ENCODE results near the gene USP17L29. TPM values are rescaled to one million over a fixed set of nuclear protein-coding genes. Genes with fewer than 3 reads are reported as not detected.
A peak's percentile ranks its signal among the peaks of the same experiment; 100 is the strongest.
"Not testable (repeated sequence)": the region's sequence is repeated elsewhere in the genome, so short reads cannot be mapped to it uniquely, and the experiment has no call there.

Gene USP17L29
- not detected for total RNA-seq

- DNase-seq, result not testable (repeated sequence)
Measured at GRCh38 chr4:9353338-9353737, at the start of gene USP17L29. Gene USP17L29, plus strand, starts transcription at chr4:9353638. Its CDS starts 0 bp downstream, at chr4:9353638.

- not testable (repeated sequence) for DNase-seq
Measured at GRCh38 chr4:9324191-9324590, 29.2 kb upstream of the USP17L29 start.

GRCh38 chr4:9324865-9325264 lies 28.6 kb upstream of the USP17L29 start, which contains the start of gene USP17L24:
Gene USP17L24, plus strand, starts transcription at chr4:9325165. Its CDS starts 0 bp downstream, at chr4:9325165.
- not testable (repeated sequence) for DNase-seq

- DNase-seq, result not testable (repeated sequence)
Measured at GRCh38 chr4:9329611-9330010, 23.8 kb upstream of the USP17L29 start, which contains the start of gene USP17L25. Gene USP17L25, plus strand, starts transcription at chr4:9329911. Its CDS starts 0 bp downstream, at chr4:9329911.

GRCh38 chr4:9334358-9334757 lies 19.1 kb upstream of the USP17L29 start, which contains the start of gene USP17L26:
Gene USP17L26, plus strand, starts transcription at chr4:9334658. Its CDS starts 0 bp downstream, at chr4:9334658.
- DNase-seq, result not testable (repeated sequence)

- not testable (repeated sequence) for DNase-seq
Measured at GRCh38 chr4:9339103-9339502, 14.3 kb upstream of the USP17L29 start, which contains the start of gene USP17L5. Gene USP17L5, plus strand, starts transcription at chr4:9339403. Its CDS starts 0 bp downstream, at chr4:9339403.

- DNase-seq, result not testable (repeated sequence)
Measured at GRCh38 chr4:9343848-9344247, 9.6 kb upstream of the USP17L29 start, which contains the start of gene USP17L27. Gene USP17L27, plus strand, starts transcription at chr4:9344148. Its CDS starts 0 bp downstream, at chr4:9344148.

- DNase-seq, result not testable (repeated sequence)
Measured at GRCh38 chr4:9348593-9348992, 4.8 kb upstream of the USP17L29 start, which contains the start of gene USP17L28. Gene USP17L28, plus strand, starts transcription at chr4:9348893. Its CDS starts 0 bp downstream, at chr4:9348893.

GRCh38 chr4:9350866-9351265 lies 2.6 kb upstream of the USP17L29 start:
- not testable (repeated sequence) for DNase-seq

GRCh38 chr4:9362829-9363228 lies 9.4 kb downstream of the USP17L29 start, which contains the start of gene USP17L30:
Gene USP17L30, plus strand, starts transcription at chr4:9363129. Its CDS starts 0 bp downstream, at chr4:9363129.
- DNase-seq, result not testable (repeated sequence)

- not testable (repeated sequence) for DNase-seq
Measured at GRCh38 chr4:9379881-9380280, 26.4 kb downstream of the USP17L29 start.

GRCh38 chr4:9381012-9381534 lies 27.6 kb downstream of the USP17L29 start:
- peak; percentile 23 for DNase-seq

- DNase-seq, result no peak
Measured at GRCh38 chr4:9384126-9384525, 30.7 kb downstream of the USP17L29 start.

GRCh38 chr4:9389001-9389400 lies 35.6 kb downstream of the USP17L29 start:
- DNase-seq, result not testable (repeated sequence)
